GM19463 (cell line): ENCODE measurements around the gene MEIOSIN.
A peak's percentile ranks its signal among the peaks of the same experiment; 100 is the strongest.

Experiments used
- ATAC-seq: cut with Tn5 transposase; IDR thresholded peaks from one replicate; pipeline ENCODE4 v1.9.1; 2021; ENCODE audit warnings: mild to moderate bottlenecking, moderate library complexity; ENCODE audit not compliant: unreplicated experiment

The MEIOSIN gene

GRCh38 chr19:45763691-45764294, 30.6 kb downstream of the MEIOSIN start:
- no peak for ATAC-seq

GRCh38 chr19:45764475-45764874, 31.2 kb downstream of the MEIOSIN start:
- ATAC-seq, result no peak

GRCh38 chr19:45764945-45765701, 31.9 kb downstream of the MEIOSIN start:
- no peak for ATAC-seq

GRCh38 chr19:45765702-45766295, 32.6 kb downstream of the MEIOSIN start:
- no peak for ATAC-seq

GRCh38 chr19:45766296-45766868, 33.1 kb downstream of the MEIOSIN start:
- ATAC-seq, result no peak

DNA sequence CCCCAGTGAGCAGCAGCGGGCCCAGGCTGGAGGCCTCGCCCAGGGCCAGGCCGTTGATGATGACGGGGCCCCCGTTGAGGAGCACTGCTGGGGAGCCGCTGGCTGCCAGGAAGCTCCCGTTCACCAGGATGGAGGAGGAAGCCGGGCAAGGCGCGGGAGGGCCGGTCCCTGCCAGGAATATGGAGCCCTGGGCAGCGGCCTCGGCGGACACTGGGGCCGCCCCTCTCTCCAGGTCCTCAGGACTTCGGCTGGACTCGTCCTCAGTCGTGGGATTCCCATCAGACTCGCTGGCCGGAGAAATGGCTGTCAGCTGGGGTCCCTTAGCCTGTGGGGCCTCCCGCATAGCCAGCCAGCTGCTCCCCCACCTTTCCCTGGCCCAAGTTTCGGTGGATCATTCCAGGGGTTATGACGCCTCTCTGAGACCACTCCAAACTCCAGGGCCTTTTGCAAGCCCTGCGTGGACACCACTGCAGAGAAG, 33.7 kb downstream of the MEIOSIN start:
- no peak for ATAC-seq

- no peak for ATAC-seq
Observed at GRCh38 chr19:45767410-45767880, 34.2 kb downstream of the MEIOSIN start.

GRCh38 chr19:45767881-45768654, 34.8 kb downstream of the MEIOSIN start:
- no peak for ATAC-seq

GRCh38 chr19:45768655-45768983, 35.4 kb downstream of the MEIOSIN start:
- ATAC-seq, result no peak

- ATAC-seq, result peak; percentile 59
Observed at GRCh38 chr19:45768984-45769782, 35.9 kb downstream of the MEIOSIN start, which contains the start of gene SIX5. TSS of gene SIX5 (minus strand) at chr19:45769252. CDS start at chr19:45768844, 408 bp downstream.

DNA sequence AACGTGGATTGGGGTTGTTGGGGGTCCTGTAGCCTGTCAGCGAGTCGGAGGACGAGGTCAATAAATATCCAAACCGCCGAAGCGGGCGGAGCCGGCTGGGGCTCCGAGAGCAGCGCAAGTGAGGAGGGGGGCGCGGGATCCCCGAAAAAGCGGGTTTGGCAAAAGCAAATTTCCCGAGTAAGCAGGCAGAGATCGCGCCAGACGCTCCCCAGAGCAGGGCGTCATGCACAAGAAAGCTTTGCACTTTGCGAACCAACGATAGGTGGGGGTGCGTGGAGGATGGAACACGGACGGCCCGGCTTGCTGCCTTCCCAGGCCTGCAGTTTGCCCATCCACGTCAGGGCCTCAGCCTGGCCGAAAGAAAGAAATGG, 36.6 kb downstream of the MEIOSIN start:
- ATAC-seq, result no peak

DNA sequence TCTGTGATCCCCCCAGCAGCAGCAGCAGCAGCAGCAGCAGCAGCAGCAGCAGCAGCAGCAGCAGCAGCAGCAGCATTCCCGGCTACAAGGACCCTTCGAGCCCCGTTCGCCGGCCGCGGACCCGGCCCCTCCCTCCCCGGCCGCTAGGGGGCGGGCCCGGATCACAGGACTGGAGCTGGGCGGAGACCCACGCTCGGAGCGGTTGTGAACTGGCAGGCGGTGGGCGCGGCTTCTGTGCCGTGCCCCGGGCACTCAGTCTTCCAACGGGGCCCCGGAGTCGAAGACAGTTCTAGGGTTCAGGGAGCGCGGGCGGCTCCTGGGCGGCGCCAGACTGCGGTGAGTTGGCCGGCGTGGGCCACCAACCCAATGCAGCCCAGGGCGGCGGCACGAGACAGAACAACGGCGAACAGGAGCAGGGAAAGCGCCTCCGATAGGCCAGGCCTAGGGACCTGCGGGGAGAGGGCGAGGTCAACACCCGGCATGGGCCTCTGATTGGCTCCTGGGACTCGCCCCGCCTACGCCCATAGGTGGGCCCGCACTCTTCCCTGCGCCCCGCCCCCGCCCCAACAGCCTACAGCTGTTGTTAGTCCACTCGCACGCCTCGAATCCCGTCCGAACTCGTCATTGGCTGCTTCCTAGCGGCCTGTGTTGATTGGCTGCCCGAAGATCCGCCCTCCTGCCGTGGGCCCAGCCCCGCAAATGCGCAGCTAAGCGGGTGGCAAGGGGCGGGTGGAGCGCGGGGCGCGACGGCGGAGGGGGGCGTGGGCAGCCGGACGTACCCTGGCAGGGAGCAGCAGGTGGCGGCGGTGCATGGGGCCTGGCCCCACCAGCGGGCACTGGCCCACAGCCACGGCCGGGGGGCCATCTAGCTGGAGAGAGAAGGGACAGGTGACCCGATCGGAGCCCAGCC, 37.2 kb downstream of the MEIOSIN start:
- peak; percentile 48 for ATAC-seq

DNA sequence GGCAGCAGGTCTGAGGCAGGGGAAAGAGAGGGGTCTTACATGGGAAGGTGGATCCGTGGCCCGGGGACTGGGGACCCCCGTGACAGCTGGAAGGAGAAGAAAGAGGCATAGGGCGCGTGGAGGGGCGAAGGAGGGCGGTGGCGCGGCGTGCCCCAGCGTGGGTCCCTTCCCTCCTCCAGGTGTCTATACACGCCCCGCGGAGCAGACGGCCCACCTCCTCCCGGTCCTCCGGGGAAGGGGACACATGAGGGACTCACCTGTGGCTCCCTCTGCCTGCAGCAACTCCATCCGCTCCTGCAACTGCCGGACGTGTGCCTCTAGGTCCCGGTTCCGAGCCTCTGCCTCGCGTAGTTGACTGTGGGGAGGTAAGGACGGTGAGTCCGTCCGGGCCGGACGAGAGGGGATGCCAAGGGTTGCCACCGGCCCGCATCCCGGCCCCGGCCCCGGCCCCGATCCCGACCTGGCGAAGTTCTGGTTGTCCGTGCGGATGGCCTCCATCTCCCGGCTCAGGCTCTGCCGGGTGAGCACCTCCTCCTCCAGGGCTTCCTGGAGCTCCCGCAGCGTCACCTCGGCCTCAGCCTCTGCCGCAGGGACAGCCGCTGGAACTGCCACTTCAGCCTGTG, 38.2 kb downstream of the MEIOSIN start:
- no peak for ATAC-seq

DNA sequence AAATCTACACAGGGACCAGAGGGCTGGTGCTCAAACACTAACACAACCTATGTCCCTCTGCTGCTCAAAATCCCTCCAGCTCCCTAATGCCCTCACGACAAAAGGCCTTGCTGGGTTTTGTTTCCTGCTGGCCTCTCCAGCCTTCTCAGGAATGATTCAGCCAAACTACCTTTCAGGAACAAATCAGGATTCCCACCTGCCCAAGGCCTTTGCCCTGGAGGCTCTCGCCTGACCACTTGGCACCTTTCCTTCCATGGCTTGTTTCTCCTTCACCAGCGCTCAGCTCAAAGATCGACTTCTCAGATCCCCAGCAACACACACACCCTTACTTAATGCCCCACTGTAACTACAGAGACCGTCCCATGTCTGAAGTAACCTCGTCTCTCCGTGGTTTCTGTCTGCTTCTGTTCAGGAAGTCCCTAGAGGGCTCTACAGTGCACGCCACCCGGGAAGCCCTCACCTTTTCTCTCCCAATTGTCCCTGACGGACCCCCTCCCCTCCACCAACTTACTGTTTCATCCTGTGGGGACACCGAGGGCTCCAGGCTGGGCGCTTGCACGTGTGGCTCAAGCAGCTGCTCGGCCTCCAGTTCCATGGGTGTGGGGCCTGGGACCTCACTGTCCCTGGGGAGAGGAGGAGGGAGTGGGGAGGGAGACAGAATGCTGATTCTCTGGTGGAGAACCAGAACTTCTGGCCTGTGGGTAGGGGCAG, 39.0 kb downstream of the MEIOSIN start:
- ATAC-seq, result no peak

- no peak for ATAC-seq
Observed at GRCh38 chr19:45772912-45773311, 39.7 kb downstream of the MEIOSIN start.

DNA sequence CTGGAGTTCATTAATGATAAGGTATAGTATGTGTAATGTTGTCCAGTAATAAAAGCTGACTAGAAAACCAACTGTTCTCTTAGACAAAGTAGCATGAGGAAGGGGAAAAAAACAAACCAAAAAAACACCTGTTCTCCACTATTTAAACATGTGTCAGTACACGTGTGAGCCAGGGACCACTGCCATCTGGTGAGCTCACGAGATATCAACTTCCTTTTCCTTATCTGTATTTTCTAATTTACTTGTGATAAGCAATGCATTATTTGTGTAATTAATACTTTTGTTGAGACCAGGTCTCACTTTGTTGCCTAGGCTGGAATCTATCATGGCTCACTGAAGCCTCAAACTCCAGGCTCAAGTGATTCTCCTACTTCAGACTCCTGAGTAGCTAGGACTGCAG, 40.1 kb downstream of the MEIOSIN start:
- ATAC-seq, result no peak

DNA sequence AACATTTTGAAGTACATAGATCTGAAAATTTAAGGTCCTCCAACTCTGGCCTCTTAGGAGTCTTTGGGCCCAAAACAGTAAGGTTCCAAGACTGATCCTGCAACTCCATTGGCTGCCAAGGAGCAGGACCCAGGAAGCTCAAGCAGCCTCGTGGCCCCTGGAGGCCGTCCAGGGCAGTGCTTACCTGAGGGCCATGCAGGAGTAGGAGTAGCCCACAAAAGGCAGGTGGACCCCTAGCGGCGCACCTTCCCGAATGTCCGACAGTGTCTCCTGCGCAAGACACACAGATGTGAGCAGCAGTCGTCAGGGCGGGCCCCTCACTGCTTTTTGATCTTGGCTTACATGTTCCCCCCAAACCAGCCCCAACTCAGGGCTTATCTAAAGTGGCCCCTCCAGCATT, 41.5 kb downstream of the MEIOSIN start:
- no peak for ATAC-seq

GRCh38 chr19:45777395-45777961, 44.2 kb downstream of the MEIOSIN start:
- no peak for ATAC-seq
